GM18498 (cell line): Measurements from ENCODE around the gene COMMD2.

Source experiments
- ATAC-seq: cut with Tn5 transposase; IDR thresholded peaks from one replicate; pipeline ENCODE4 v1.9.1; 2021; ENCODE audit warnings: mild to moderate bottlenecking, moderate library complexity; ENCODE audit not compliant: unreplicated experiment

Gene COMMD2

GRCh38 chr3:149752051-149752787, at the start of gene COMMD2:
COMMD2 (minus strand) TSS chr3:149752489; CDS start chr3:149752444, 45 bp downstream.
- peak; percentile 99 for ATAC-seq

- no peak for ATAC-seq
These were observed 49.4 kb upstream of the COMMD2 start for GRCh38 chr3:149801639-149802038.

DNA sequence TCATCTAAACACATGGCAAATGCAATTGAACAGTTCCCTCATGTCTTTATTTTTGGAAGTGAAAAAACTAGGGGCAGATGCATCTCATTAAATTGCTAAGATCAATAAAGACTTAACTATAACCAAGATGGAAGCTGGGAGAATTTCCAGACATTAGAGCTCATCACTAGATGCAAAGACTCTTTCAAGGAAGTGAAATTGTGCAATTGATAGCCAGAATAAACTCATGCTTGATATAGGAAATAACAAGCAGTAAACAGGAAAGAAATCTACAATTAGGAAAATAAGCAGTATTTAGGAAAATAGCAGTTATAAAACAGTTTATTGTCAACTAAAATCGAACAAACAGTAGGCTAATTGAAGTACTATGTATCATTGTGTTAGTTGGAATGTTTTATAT, 48.9 kb upstream of the COMMD2 start:
- no peak for ATAC-seq

- no peak for ATAC-seq
These were observed 48.4 kb upstream of the COMMD2 start for GRCh38 chr3:149800693-149801092.

DNA sequence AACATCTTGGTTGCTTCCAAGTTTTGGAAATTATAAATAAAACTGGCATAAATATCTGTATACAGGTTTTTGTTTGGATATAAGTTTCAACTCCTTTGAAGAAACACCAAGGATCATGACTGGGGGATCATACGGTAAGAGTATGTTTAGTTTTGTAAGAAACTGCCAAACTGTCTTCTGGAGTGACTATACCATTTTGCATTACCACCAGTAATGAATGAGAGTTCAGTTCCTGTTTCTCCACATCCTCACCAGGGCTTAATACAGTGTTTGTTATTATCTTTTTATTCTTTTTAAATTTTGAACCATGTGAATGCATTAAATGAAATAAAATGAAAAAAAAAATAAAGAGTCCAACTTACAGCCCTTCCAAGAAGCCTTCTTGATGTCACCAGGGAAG, 43.7 kb upstream of the COMMD2 start:
- no peak for ATAC-seq

GRCh38 chr3:149792452-149793270, 40.4 kb upstream of the COMMD2 start, which contains the start of gene ANKUB1:
ANKUB1 (minus strand) TSS chr3:149792554; CDS start chr3:149792366, 188 bp downstream.
- ATAC-seq: no peak

DNA sequence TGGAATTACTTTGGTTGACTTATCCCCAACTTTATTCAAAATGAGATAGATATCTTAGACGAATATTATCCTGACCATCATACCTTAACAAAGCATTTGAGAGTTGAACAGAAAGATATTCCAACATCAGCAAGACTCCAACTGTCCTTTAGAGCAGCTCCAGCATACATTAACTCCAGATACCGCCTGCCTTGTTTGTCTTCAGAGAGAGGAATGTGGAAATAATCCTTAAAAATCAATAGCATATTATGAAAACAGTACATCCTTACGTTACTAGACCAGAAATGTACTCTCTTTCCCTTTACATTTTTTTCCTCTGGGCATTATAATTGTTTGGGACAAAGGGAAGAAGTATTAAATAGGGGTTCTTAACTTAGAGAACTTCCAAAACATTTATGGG, 38.4 kb upstream of the COMMD2 start:
- no peak for ATAC-seq

DNA sequence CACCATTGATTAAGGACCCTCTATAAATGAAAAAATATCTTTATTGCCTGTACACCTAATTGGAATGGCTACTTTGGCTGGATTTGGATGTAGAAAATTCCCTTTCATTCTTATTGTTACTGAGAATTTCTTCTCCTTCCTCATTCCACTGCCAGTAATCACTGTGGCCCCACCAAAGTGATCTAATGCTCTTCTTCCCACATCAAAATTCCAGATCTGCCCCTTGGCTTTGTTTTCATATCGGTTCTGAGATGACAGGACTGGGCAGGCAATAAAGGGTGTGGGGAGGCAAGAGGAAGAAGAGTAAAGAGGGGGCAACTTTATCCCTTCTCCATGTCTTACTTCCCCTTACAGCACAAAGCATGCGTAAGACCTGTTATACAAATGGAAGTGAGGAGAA, 38.0 kb upstream of the COMMD2 start:
- ATAC-seq: no peak

DNA sequence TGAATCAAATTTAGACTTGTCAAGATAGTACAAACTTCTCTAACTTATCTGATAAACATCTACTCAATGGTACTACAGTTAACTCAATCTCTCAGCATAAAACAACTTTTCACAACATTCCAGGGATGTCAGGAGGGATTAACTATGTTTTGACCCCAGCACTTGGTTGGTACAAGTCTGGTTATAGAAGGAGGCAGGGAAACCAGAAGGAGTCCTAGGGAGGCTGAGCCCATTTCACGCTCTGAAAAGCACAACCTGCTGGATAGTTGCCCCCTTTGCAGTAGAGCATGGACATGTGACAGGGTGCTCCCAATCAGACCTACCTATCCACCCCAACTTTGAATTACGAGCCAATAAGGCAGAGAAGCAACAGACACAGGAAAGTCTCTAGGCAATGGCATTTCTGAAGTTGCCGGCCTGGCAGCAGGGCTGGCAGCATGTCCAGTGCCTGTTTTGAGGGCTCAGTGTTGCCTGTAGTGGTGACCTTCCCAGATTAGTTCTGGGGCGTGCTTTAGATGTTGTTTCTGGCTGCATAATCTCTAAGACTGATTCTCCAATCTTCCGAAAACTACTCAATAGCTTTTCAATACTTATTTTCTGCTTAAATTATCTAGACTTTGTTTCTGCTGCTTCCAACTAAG, 31.9 kb upstream of the COMMD2 start:
- ATAC-seq: no peak

GRCh38 chr3:149783576-149783975, 31.3 kb upstream of the COMMD2 start:
- no peak for ATAC-seq

DNA sequence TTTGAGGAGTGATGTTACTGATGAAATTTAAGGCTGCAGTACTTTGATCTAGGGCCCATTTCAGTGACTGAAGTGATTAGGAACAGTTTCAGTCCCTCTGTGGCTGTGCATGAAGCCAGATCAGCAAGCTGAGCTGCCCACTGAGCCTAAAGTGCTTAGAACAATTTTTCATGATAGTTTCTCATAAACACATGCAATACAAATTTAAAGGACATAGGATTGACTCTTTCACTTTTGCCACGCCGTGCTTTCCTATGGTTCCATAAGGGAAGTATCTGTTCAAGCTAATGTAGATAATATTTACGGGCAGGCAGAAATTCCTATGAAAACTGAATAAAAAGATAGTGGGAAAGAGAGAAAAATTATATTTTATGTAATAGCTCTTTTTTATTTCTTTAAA, 29.5 kb upstream of the COMMD2 start:
- ATAC-seq: no peak

DNA sequence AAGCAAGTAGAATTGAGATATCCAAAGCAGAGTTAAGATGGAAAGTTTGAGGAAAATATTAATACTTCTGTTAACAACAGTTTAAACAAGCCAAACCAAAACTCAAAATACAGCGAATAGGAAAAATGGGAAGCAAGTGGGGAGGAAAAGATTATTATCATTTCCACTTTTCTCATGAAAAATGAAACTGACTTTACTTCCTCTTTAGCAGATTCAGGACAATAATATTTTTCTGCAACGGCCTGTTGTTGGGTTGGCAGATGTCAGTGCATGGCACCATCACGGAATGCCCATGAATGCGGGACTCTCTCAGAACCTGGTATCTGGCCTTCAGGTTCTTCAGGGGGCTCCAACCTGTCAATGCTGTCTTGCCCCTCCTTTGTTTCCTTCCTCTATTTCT, 28.9 kb upstream of the COMMD2 start:
- no peak for ATAC-seq

- no peak for ATAC-seq
These were observed 25.3 kb upstream of the COMMD2 start for GRCh38 chr3:149777414-149778214.

DNA sequence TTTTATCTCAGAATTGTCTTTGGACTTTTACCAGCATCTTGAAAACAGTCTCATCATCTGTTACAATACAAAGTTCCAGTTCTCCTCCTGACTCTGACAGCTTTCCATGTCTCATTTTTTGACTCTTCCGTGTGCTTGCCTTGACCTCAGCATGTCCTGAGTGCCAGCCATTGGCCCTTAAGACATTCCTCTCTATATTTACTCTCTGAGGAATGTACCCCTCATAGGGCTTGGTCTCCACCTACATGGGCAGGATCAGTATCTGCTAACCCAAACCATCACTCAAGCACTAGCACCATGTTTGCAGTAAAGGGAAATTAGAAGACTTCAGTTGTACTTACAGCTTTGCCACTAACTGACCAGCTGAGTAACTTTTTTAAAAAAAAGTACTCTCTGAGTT, 23.9 kb upstream of the COMMD2 start:
- ATAC-seq: no peak

DNA sequence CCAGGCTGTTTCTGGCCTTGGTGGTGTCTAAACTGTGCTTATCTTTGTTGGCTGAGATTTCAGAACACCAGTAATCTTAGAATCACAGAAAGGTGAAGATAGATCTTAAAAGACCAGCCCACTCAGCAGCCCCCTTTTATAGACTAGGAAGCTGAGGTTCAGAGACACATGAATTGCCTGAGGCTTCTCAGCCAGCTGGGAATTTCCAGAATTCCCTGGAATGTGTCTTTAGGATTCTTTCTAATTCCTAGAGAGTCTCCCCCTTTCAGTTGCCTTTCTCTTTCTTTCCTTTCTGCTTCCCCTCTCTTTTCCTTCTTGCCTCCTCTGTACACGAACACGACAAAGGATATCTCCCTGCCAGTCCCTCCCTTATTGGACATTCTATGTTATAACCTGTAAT, 20.6 kb upstream of the COMMD2 start:
- no peak for ATAC-seq

GRCh38 chr3:149771652-149772271, 19.5 kb upstream of the COMMD2 start:
- ATAC-seq: no peak

GRCh38 chr3:149770246-149770645, 18.0 kb upstream of the COMMD2 start:
- no peak for ATAC-seq

GRCh38 chr3:149768704-149769103, 16.4 kb upstream of the COMMD2 start:
- ATAC-seq: no peak

DNA sequence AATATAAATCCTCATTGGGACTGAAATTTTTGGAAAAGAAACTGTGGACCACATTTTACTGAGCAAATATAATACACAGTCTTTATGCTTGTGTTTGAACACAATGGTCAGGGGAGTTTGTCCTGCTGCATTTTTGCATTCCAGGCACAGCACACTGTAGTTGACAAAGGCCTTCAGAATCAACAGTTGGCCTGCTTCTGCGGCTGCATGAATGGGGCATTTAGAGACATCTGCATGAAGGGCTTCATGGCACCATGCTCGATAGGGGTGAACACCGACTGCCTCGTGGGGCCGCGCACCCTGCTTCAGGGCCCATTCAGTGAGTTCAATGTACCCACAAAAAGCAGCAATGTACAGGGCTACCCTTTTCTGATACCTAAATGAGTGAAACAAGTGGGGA, 15.4 kb upstream of the COMMD2 start:
- ATAC-seq: no peak

- ATAC-seq: no peak
These were observed 13.6 kb upstream of the COMMD2 start for GRCh38 chr3:149765762-149766334.
